ENCODE results near the gene ERI2.

The ERI2 gene

GRCh38 chr16:20806168-20807050 is at the start of gene ERI2, which contains the start of gene REXO5:
ERI2 (minus strand) TSS chr16:20806472; CDS start chr16:20806430, 42 bp downstream.
REXO5 (plus strand) TSS chr16:20806527; CDS start chr16:20806954, 427 bp downstream.
- DNase-seq (ENCODE audit: low read depth, low spot score), result peak; percentile 77

GRCh38 chr16:20854963-20855362 is 48.7 kb upstream of the ERI2 start:
- no peak for DNase-seq (ENCODE audit: low read depth, low spot score)

- no peak for DNase-seq (ENCODE audit: low read depth, low spot score)
These were observed 47.8 kb upstream of the ERI2 start for GRCh38 chr16:20853981-20854620.

GRCh38 chr16:20853143-20853542 is 46.9 kb upstream of the ERI2 start:
- DNase-seq (ENCODE audit: low read depth, low spot score), result no peak

- DNase-seq (ENCODE audit: low read depth, low spot score), result peak; percentile 30
These were observed 45.3 kb upstream of the ERI2 start for GRCh38 chr16:20851601-20852000.

GRCh38 chr16:20850981-20851380 is 44.7 kb upstream of the ERI2 start:
- DNase-seq (ENCODE audit: low read depth, low spot score), result no peak

- DNase-seq (ENCODE audit: low read depth, low spot score), result peak; percentile 29
These were observed 43.5 kb upstream of the ERI2 start for GRCh38 chr16:20849589-20850390.

- DNase-seq (ENCODE audit: low read depth, low spot score), result no peak
These were observed 41.3 kb upstream of the ERI2 start for GRCh38 chr16:20847550-20847949.

GRCh38 chr16:20846551-20846950 is 40.3 kb upstream of the ERI2 start:
- no peak for DNase-seq (ENCODE audit: low read depth, low spot score)

GRCh38 chr16:20846030-20846429 is 39.8 kb upstream of the ERI2 start:
- no peak for DNase-seq (ENCODE audit: low read depth, low spot score)

GRCh38 chr16:20844588-20844987 is 38.3 kb upstream of the ERI2 start:
- DNase-seq (ENCODE audit: low read depth, low spot score), result no peak

- DNase-seq (ENCODE audit: low read depth, low spot score), result no peak
These were observed 37.8 kb upstream of the ERI2 start for GRCh38 chr16:20844054-20844453.

- no peak for DNase-seq (ENCODE audit: low read depth, low spot score)
These were observed 33.2 kb upstream of the ERI2 start for GRCh38 chr16:20839504-20839903.

- no peak for DNase-seq (ENCODE audit: low read depth, low spot score)
These were observed 32.0 kb upstream of the ERI2 start for GRCh38 chr16:20838240-20838639.

- no peak for DNase-seq (ENCODE audit: low read depth, low spot score)
These were observed 26.8 kb upstream of the ERI2 start for GRCh38 chr16:20833086-20833485.

- no peak for DNase-seq (ENCODE audit: low read depth, low spot score)
These were observed 24.1 kb upstream of the ERI2 start for GRCh38 chr16:20830372-20830771.

GRCh38 chr16:20829536-20829935 is 23.3 kb upstream of the ERI2 start:
- DNase-seq (ENCODE audit: low read depth, low spot score), result no peak

- no peak for DNase-seq (ENCODE audit: low read depth, low spot score)
These were observed 19.8 kb upstream of the ERI2 start for GRCh38 chr16:20826039-20826566.

GRCh38 chr16:20822521-20823325 is 16.5 kb upstream of the ERI2 start:
- no peak for DNase-seq (ENCODE audit: low read depth, low spot score)

GRCh38 chr16:20821682-20822081 is 15.4 kb upstream of the ERI2 start:
- no peak for DNase-seq (ENCODE audit: low read depth, low spot score)
